COLO668 (cell line): ENCODE results near the gene SEMA4A.
"Not testable (repeated sequence)": the region's sequence is repeated elsewhere in the genome, so short reads cannot be mapped to it uniquely, and the experiment has no call there.

Experiments used
- DNase-seq: peaks from one replicate; lab custom pipeline; 2025; ENCODE audit not compliant: unreplicated experiment; lab: John Stamatoyannopoulos, UW

Gene SEMA4A

GRCh38 chr1:156193208-156193487, 39.8 kb downstream of the SEMA4A start:
- no peak for DNase-seq

DNA sequence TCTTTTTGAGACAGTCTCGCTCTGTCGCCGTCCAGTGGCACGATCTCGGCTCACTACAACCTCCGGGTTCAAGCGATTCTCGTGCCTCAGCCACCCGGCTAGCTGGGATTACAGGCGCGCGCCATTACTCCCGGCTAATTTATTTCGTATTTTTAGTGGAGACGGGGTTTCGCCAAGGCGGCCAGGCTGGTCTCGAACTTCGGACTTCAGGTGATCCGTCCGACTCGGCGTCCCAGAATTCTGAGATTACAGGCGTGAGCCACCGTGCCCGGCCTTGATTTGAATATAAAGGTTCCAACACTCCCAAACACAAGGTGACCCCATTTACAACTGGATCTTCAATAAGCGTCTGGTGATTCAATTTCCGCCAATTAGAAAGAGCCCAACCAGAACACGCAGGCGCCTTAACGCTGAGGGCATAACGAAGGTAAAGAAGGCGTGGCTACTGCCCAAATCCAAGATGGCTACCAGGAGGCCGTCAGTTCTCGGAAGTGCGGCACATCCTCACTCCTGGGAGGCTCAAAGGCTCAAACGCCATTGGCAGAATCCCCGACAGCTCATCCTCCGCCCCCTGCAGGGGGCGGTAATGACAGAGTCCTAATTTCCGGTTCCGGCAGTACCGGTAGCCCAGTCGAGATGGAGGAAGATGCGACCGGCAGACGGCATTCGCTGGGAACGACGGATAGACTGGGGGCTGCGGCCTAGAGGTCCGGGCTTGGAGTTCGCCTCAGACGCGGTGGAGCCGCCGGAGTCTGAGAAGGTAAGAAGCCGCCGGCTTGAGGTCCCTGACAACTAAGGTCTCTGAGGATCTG, 40.3 kb downstream of the SEMA4A start, which contains the start of gene SLC25A44:
SLC25A44 (plus strand) TSS at position 617 of the 812 bp plus-strand sequence. CDS start 5,744 bp downstream, outside the sequence.
- DNase-seq, result peak; percentile 98

DNA sequence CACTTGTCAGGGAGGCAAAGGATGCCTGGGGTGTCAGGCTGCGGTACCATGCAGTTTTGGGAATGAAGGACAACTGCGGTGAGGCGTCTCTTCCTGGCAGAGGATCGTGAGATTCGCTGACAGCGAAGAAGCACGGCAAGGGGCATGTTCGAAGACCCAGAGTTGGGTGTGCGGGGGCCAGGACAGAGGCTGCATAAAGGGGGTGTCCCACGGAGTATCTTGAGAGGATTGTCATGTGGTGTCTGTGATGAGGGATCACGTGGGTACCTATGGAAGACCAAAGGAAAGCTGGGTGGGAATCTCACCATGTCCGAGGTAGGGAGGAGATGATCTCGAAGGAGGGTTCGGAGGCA, 40.9 kb downstream of the SEMA4A start:
- no peak for DNase-seq

DNA sequence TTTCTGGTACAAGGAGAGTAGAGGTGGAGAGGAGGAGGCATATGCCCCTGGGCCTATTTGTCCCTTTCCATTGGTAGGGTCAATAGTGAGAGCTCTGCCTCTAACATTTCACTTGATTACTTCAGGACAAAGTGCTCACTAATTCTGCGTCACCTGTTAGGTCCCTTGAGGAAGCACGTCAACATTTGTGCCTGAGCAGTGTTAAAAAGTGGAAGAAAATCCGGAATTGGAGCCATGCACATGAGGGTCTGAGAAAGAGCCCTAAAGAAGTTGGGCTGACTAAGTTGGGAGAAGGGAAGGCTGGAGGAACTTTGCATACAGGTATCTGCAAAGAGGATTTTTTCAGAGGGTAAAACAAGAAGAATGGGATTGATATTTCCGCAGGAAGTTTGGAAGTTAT, 42.5 kb downstream of the SEMA4A start:
- no peak for DNase-seq

GRCh38 chr1:156196445-156196844, 43.1 kb downstream of the SEMA4A start:
- DNase-seq, result no peak

DNA sequence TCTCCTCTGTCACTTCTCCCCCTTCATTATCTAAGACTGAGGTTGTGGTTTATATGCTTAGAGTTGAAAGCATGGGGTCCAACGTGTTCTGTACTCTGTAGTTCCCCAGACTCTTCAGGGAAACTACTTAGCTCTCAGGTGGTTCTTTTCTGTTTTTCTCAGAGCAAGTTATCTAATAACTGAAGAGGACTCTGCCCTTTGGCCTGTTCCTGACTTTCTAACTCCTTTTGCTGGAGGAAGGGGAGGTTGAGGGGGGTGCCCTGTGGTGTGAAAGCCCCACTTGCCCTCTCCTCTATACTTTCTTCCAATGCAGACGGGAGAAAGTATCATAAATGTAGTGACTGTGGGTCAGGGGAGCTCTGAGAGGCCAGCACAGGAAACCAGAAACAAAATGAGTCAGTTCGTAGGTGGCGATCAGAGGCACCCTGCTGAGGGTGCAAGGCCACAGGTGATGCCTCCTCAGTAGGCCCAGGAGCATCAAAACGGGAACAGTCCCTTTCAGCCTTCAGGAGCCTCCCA, 45.5 kb downstream of the SEMA4A start:
- DNase-seq, result no peak

- DNase-seq, result no peak
Observed at GRCh38 chr1:156200044-156200443, 46.7 kb downstream of the SEMA4A start.

DNA sequence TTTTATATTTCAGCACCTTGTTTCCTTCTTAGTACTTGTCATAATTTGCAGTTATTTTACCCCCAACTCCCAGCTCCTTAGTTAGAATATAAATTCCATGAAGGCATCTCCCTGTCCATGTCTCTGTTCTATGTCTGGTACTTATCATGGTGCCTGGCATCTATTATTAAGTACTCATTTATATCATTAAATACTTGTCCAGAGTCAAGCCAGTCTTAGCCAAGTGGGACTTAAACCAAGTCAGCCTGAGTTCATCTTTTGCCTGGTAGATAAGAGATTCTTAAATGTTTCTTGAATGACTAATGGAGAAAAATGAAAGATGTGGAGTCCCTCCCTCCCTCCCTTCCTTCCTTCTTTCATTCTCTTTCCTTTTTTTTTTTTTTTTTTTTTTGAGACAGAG, 49.9 kb downstream of the SEMA4A start:
- no peak for DNase-seq

DNA sequence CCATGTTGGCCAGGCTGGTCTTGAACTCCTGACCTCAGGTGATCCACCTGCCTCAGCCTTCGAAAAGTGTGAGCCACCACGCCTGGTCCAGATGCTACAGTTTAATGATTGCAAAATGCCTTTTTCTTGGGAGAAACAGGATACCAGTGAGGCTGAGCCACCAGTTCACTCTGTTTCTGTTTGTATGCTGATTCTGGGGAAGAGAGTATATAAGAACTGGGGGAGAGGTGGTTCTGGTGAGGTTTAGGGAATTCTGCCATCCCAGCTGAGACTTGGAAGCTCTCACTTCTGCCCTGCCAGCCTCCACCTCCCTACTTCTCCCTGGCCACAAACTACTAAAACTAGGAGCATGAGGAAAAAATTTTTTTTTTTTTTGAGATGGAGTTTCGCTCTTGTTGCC, 51.3 kb downstream of the SEMA4A start:
- no peak for DNase-seq

- DNase-seq, result no peak
Observed at GRCh38 chr1:156211243-156211642, 57.9 kb downstream of the SEMA4A start.

DNA sequence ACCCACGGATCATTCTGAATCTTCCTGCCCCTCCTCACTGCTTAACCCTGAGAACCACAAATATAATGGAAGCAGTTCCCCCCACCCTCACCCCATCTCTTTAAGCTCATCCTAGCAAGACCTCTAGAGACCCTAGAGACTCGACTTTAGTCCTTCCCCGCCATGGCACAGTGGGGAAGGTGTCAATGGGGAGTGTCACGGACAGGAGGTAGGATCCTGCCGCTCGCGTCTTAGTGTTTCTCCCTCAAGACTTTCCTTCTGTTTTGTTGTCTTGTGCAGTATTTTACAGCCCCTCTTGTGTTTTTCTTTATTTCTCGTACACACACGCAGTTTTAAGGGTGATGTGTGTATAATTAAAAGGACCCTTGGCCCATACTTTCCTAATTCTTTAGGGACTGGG, 58.7 kb downstream of the SEMA4A start:
- DNase-seq, result no peak

DNA sequence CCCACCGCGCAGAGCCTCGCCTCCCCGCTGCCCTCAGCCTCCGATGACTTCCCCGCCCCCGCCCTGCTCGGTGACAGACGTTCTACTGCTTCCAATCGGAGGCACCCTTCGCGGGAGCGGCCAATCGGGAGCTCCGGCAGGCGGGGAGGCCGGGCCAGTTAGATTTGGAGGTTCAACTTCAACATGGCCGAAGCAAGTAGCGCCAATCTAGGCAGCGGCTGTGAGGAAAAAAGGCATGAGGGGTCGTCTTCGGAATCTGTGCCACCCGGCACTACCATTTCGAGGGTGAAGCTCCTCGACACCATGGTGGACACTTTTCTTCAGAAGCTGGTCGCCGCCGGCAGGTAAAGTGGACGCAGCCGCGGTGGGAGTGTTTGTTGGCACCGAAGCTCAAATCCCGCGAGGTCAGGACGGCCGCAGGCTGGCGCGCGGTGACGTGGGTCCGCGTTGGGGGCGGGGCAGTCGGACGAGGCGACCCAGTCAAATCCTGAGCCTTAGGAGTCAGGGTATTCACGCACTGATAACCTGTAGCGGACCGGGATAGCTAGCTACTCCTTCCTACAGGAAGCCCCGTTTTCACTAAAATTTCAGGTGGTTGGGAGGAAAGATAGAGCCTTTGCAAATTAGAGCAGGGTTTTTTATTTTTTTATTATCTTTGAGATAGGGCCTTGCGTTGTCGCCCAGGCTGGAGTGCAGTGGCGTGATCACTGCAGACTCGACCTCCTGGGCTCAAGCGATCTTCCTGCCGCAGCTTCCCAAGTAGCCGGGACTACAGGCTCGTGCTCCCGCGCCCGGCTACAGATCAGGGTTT, 59.7 kb downstream of the SEMA4A start, which contains the start of gene PMF1:
PMF1 (plus strand) TSS at position 175 of the 811 bp plus-strand sequence; CDS start at position 184, 9 bp downstream.
- DNase-seq, result peak; percentile 98

DNA sequence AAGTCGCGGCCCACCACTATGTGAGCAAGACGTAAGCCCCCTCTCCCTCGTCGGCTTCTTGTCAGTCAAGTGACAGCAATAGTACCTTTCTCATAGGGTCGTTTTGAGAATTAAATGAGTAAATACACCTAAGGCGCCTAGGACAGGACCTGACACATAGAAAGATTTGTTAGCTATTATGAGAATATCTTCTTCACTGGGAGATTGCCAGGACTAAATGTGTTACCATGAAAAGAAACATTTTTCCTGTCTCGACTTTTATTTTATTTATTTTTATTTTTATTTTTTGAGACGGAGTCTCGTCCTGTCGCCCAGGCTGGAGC, 60.2 kb downstream of the SEMA4A start:
- DNase-seq, result no peak

- DNase-seq, result peak; percentile 18
Observed at GRCh38 chr1:156214024-156214748, 60.8 kb downstream of the SEMA4A start.

GRCh38 chr1:156216361-156217086, 63.1 kb downstream of the SEMA4A start:
- DNase-seq, result not testable (repeated sequence)

DNA sequence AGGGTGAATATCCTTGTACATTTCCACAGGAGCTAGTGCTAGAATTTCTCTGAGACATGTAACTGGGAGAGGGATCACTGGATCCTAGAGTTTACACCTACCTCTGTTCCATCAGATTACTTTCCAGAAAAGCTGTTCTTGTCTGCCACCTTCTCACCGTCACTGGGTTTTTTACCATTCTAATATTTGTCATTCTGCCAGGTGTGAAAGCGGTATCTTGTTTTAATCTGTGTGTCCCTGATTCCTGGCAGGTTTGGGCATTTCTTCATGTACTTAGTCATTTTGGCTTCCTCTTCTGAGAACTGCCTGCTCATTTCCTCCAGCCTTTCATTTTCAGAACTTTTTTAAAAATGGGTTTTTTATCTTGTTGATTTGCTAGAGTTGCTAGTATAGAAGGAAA, 64.5 kb downstream of the SEMA4A start:
- DNase-seq, result no peak

DNA sequence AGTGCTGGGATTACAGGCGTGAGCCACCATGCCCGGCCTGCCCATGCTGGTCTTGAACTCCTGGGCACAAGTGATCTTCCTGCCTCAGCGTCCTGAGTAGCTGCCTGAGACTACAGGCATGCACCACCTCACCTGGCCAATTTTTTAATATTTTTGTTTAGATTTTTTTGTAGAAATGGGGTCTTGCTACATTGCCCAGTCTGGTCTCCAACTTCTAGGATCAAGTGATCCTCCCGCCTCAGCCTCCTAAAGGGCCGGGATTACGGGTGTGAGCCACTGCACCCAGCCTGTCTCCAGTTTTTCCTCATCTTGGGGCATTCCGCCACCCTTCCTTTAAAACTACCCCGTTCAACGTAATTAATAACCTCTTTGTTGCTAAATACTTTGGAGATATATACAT, 66.8 kb downstream of the SEMA4A start:
- DNase-seq, result no peak

GRCh38 chr1:156221986-156222692, 68.8 kb downstream of the SEMA4A start:
- DNase-seq, result no peak

DNA sequence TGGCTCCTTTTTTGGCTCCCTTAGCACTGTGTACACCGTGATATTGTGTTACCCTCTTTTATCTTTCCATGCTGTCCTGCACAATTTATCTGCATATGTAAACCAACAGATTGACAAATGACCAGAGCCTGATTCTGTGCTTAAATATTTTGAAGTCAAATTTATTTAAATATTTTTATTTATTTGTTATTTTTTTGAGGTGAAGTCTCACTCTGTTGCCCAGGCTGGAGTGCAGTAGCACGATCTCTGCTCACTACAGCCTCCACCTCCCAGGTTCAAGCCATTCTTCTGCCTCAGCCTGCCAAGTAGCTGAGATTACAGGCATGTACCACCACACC, 72.3 kb downstream of the SEMA4A start:
- no peak for DNase-seq

DNA sequence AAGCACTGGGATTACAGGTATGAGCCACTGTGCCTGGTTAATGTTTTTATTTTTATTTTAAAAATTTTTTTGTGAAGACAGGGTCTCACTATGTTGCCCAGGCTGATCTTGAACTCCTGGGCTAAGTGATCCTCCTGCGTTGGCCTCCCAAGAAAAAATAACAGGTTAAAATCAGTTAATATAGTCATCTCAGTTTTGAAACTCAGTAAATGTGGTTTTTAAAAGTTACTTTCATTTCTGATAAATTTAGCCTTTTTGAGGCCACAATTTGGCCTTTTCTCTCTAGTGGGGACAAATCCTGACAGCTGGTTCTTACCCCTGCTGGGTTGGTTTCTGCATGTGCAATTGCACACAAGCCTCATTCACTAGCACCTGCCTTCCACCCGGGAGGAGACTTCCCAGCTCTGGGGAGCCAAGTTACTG, 72.7 kb downstream of the SEMA4A start:
- DNase-seq, result no peak
